Measurements from ENCODE around the gene CHAC1. TPM values are rescaled to one million over a fixed set of nuclear protein-coding genes. Genes with fewer than 3 reads are reported as not detected.

The CHAC1 gene
- total RNA-seq, 4 donors from 2014 or later, result 0.66 to 1.6 (median 1.2) TPM; not detected in 1

- TF ChIP-seq CTCF (IDR thresholded peaks at IDR 0.05; ENCODE audit: low read depth), result no peak
Observed at GRCh38 chr15:40915679-40916078, 37.6 kb upstream of the CHAC1 start.

- TF ChIP-seq CTCF (IDR thresholded peaks at IDR 0.05; ENCODE audit: low read depth), result no peak
Observed at GRCh38 chr15:40917585-40917984, 35.7 kb upstream of the CHAC1 start.

GRCh38 chr15:40918146-40918798 lies 35.0 kb upstream of the CHAC1 start:
- TF ChIP-seq CTCF (IDR thresholded peaks at IDR 0.05; ENCODE audit: low read depth), result no peak

GRCh38 chr15:40918799-40919392 lies 34.4 kb upstream of the CHAC1 start:
- TF ChIP-seq CTCF (IDR thresholded peaks at IDR 0.05; ENCODE audit: low read depth), result no peak

GRCh38 chr15:40921949-40922607 lies 31.2 kb upstream of the CHAC1 start:
- TF ChIP-seq CTCF (IDR thresholded peaks at IDR 0.05; ENCODE audit: low read depth), result no peak

GRCh38 chr15:40922608-40923005 lies 30.7 kb upstream of the CHAC1 start:
- no peak for TF ChIP-seq CTCF (IDR thresholded peaks at IDR 0.05; ENCODE audit: low read depth)

GRCh38 chr15:40923551-40923950 lies 29.7 kb upstream of the CHAC1 start:
- no peak for TF ChIP-seq CTCF (IDR thresholded peaks at IDR 0.05; ENCODE audit: low read depth)

Measured in subcutaneous adipose tissue (tissue), 4 donors.